ENCODE data around the gene LARGE1. TPM values are rescaled to one million over a fixed set of nuclear protein-coding genes. Genes with fewer than 3 reads are reported as not detected.
A peak's percentile ranks its signal among the peaks of the same experiment; 100 is the strongest.
"Not testable (repeated sequence)": the region's sequence is repeated elsewhere in the genome, so short reads cannot be mapped to it uniquely, and the experiment has no call there.

LARGE1 gene
- total RNA-seq, 1 donor from 2014 or later = 140 TPM

- intact Hi-C loops (cut with DNase I) = loop anchor here (5.0 kb wide), 1 partner anchor 274 kb away; no protein-coding TSS in a partner anchor
- no peak for ATAC-seq (ENCODE audit: poor library complexity)
Measured at GRCh38 chr22:33576205-33576604, 344.1 kb downstream of the LARGE1 start.

GRCh38 chr22:33575771-33576170 lies 344.5 kb downstream of the LARGE1 start:
- DNase-seq (no peak), ATAC-seq (ENCODE audit: poor library complexity) (no peak)
- intact Hi-C loops (cut with DNase I) = loop anchor here (5.0 kb wide), 1 partner anchor 273 kb away; no protein-coding TSS in a partner anchor

More at GRCh38 chr22:33576205-33576604, 344.1 kb downstream of the LARGE1 start:
- no peak for DNase-seq

GRCh38 chr22:33575041-33575440 lies 345.2 kb downstream of the LARGE1 start:
- intact Hi-C loops (cut with DNase I) = loop anchor here (5.0 kb wide), 1 partner anchor 273 kb away; no protein-coding TSS in a partner anchor
- DNase-seq = no peak
- ATAC-seq (ENCODE audit: poor library complexity) = no peak

- ATAC-seq (ENCODE audit: poor library complexity) = no peak
- no peak for DNase-seq
- intact Hi-C loops (cut with DNase I) = no loop called here
Measured at GRCh38 chr22:33573479-33573878, 346.8 kb downstream of the LARGE1 start.

GRCh38 chr22:33572086-33572485 lies 348.2 kb downstream of the LARGE1 start:
- no peak for ATAC-seq (ENCODE audit: poor library complexity)
- intact Hi-C loops (cut with DNase I) = no loop called here
- no peak for DNase-seq

- ATAC-seq (ENCODE audit: poor library complexity) (no peak), DNase-seq (no peak)
- intact Hi-C loops (cut with DNase I) = no loop called here
Measured at GRCh38 chr22:33570110-33570509, 350.2 kb downstream of the LARGE1 start.

GRCh38 chr22:33569559-33569958 lies 350.7 kb downstream of the LARGE1 start:
- intact Hi-C loops (cut with DNase I) = no loop called here
- ATAC-seq (ENCODE audit: poor library complexity) (no peak), DNase-seq (no peak)

GRCh38 chr22:33569018-33569417 lies 351.3 kb downstream of the LARGE1 start:
- intact Hi-C loops (cut with DNase I) = no loop called here
- ATAC-seq (ENCODE audit: poor library complexity) = peak; percentile 13

GRCh38 chr22:33566495-33566894 lies 353.8 kb downstream of the LARGE1 start:
- ATAC-seq (ENCODE audit: poor library complexity); DNase-seq; intact Hi-C loops (cut with DNase I): not testable (repeated sequence)

More at GRCh38 chr22:33569018-33569417, 351.3 kb downstream of the LARGE1 start:
- no peak for DNase-seq

- peak; percentile 96 for ATAC-seq (ENCODE audit: poor library complexity)
- DNase-seq = peak; percentile 46
- intact Hi-C loops (cut with DNase I) = no loop called here
Measured at GRCh38 chr22:33565580-33565995, 354.7 kb downstream of the LARGE1 start.

- intact Hi-C loops (cut with DNase I) = no loop called here
Measured at GRCh38 chr22:33564683-33565082, 355.6 kb downstream of the LARGE1 start.

GRCh38 chr22:33563220-33563964 lies 356.9 kb downstream of the LARGE1 start:
- ATAC-seq (ENCODE audit: poor library complexity) = no peak
- intact Hi-C loops (cut with DNase I) = no loop called here

More at GRCh38 chr22:33564683-33565082, 355.6 kb downstream of the LARGE1 start:
- no peak for ATAC-seq (ENCODE audit: poor library complexity)
- no peak for DNase-seq

GRCh38 chr22:33562501-33562900 lies 357.8 kb downstream of the LARGE1 start:
- intact Hi-C loops (cut with DNase I) = no loop called here
- ATAC-seq (ENCODE audit: poor library complexity) (peak; percentile 14), DNase-seq (no peak)

More at GRCh38 chr22:33563220-33563964, 356.9 kb downstream of the LARGE1 start:
- no peak for DNase-seq

GRCh38 chr22:33561149-33561807 lies 359.0 kb downstream of the LARGE1 start:
- no peak for ATAC-seq (ENCODE audit: poor library complexity)
- intact Hi-C loops (cut with DNase I) = no loop called here
- DNase-seq = no peak

GRCh38 chr22:33557836-33558235 lies 362.4 kb downstream of the LARGE1 start:
- intact Hi-C loops (cut with DNase I) = no loop called here
- ATAC-seq (ENCODE audit: poor library complexity) (no peak), DNase-seq (no peak)

- intact Hi-C loops (cut with DNase I) = no loop called here
- no peak for ATAC-seq (ENCODE audit: poor library complexity)
- no peak for DNase-seq
Measured at GRCh38 chr22:33555814-33556522, 364.3 kb downstream of the LARGE1 start.

- ATAC-seq (ENCODE audit: poor library complexity) (no peak), DNase-seq (no peak)
- intact Hi-C loops (cut with DNase I) = no loop called here
Measured at GRCh38 chr22:33553493-33553892, 366.8 kb downstream of the LARGE1 start.

- no peak for DNase-seq
- intact Hi-C loops (cut with DNase I) = no loop called here
- ATAC-seq (ENCODE audit: poor library complexity) = peak; percentile 15
Measured at GRCh38 chr22:33544707-33545106, 375.6 kb downstream of the LARGE1 start.

GRCh38 chr22:33542722-33543121 lies 377.6 kb downstream of the LARGE1 start:
- DNase-seq (no peak), ATAC-seq (ENCODE audit: poor library complexity) (no peak)
- intact Hi-C loops (cut with DNase I) = no loop called here

All from Right ventricle myocardium superior (tissue), 1 donor.